Keratinocyte (primary cell): Measurements from ENCODE around the gene SULF2.

Source experiments
- CTCF ChIP-seq, 3 experiments: IDR thresholded peaks in 1 of 3; conservative IDR thresholded peaks in 1 of 3; optimal IDR thresholded peaks in 1 of 3; 2 replicates in 2 of 3; 3 replicates in 1 of 3; pipeline versions ENCODE3 to v1.5.1; 2011; ENCODE audit warnings: low read length in 3 of 3, mild to moderate bottlenecking in 3 of 3, moderate library complexity in 2 of 3, control low read depth in 1 of 3, inconsistent platforms in 1 of 3; ENCODE audit not compliant: insufficient read depth in 2 of 3; ENCODE audit errors: extremely low read depth in 1 of 3
- EZH2 ChIP-seq: IDR thresholded peaks from one replicate; pipeline ENCODE4 v1.6.1; 2012; ENCODE audit warnings: inconsistent platforms, mild to moderate bottlenecking, low read length, moderate library complexity

GRCh38 chr20:47788741-47789080 is 3.4 kb upstream of the SULF2 start:
- no peak for TF ChIP-seq CTCF (optimal IDR thresholded peaks at IDR 0.05 in 1 of 3, IDR thresholded peaks at IDR 0.05 in 1 of 3, conservative IDR thresholded peaks at IDR 0.05 in 1 of 3; ENCODE audit: extremely low read depth in 1 of 3, insufficient read depth in 2 of 3, low read length in 3 of 3)
- TF ChIP-seq EZH2: no peak
